ENCODE results near the gene FBXO44. TPM values are rescaled to one million over a fixed set of nuclear protein-coding genes. Genes with fewer than 3 reads are reported as not detected.

Gene FBXO44
- total RNA-seq, 3 donors from 2014 or later, result 14.1 to 32.1 (median 31.3) TPM

- Histone ChIP-seq H3K27ac (no peak overlapping the region), H3K27me3 (peaks cover 0 to 5% of the 10 kb centered on the region in 2 donors), H3K4me3 (no peak overlapping the region), H3K36me3 (no peaks in the 10 kb centered on the region), H3K4me1 (no peaks in the 10 kb centered on the region), H3K9me3 (no peaks in the 10 kb centered on the region)
- no peak for DNase-seq (ENCODE audit: low spot score in 2 of 2)
- intact Hi-C loops (cut with DNase I; ENCODE audit: low total_unique reads), result no loop called here
- TF ChIP-seq POLR2AphosphoS5 (IDR thresholded peaks at IDR 0.05) (no peak), POLR2A (IDR thresholded peaks at IDR 0.05) (no peak)
- TF ChIP-seq, protein P1, sequence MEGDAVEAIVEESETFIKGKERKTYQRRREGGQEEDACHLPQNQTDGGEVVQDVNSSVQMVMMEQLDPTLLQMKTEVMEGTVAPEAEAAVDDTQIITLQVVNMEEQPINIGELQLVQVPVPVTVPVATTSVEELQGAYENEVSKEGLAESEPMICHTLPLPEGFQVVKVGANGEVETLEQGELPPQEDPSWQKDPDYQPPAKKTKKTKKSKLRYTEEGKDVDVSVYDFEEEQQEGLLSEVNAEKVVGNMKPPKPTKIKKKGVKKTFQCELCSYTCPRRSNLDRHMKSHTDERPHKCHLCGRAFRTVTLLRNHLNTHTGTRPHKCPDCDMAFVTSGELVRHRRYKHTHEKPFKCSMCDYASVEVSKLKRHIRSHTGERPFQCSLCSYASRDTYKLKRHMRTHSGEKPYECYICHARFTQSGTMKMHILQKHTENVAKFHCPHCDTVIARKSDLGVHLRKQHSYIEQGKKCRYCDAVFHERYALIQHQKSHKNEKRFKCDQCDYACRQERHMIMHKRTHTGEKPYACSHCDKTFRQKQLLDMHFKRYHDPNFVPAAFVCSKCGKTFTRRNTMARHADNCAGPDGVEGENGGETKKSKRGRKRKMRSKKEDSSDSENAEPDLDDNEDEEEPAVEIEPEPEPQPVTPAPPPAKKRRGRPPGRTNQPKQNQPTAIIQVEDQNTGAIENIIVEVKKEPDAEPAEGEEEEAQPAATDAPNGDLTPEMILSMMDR (IDR thresholded peaks at IDR 0.05), result no peak
Measured at GRCh38 chr1:11617741-11618140, 36.9 kb upstream of the FBXO44 start.

- no peak overlapping the region for H3K4me3 ChIP-seq
- no peaks in the 10 kb centered on the region for H3K36me3 ChIP-seq
- intact Hi-C loops (cut with DNase I; ENCODE audit: low total_unique reads), result no loop called here
- peaks cover 0 to 5% of the 10 kb centered on the region in 2 donors for H3K27me3 ChIP-seq
- TF ChIP-seq POLR2A (IDR thresholded peaks at IDR 0.05) (no peak), POLR2AphosphoS5 (IDR thresholded peaks at IDR 0.05) (no peak)
- TF ChIP-seq, protein P1 (IDR thresholded peaks at IDR 0.05), result no peak
- DNase-seq (ENCODE audit: low spot score in 2 of 2), result no peak
- H3K27ac ChIP-seq, result no peak overlapping the region
- no peaks in the 10 kb centered on the region for H3K4me1 ChIP-seq
- H3K9me3 ChIP-seq, result no peaks in the 10 kb centered on the region
Measured at GRCh38 chr1:11620405-11620804, 34.3 kb upstream of the FBXO44 start.

GRCh38 chr1:11620924-11621323, 33.8 kb upstream of the FBXO44 start:
- intact Hi-C loops (cut with DNase I; ENCODE audit: low total_unique reads), result no loop called here
- no peak for DNase-seq (ENCODE audit: low spot score in 2 of 2)

GRCh38 chr1:11622398-11622797, 32.3 kb upstream of the FBXO44 start:
- Histone ChIP-seq H3K4me1 (no peaks in the 10 kb centered on the region), H3K9me3 (no peaks in the 10 kb centered on the region), H3K36me3 (no peaks in the 10 kb centered on the region), H3K4me3 (no peak overlapping the region), H3K27ac (no peak overlapping the region), H3K27me3 (peaks cover 0 to 11% of the 10 kb centered on the region in 2 donors)
- intact Hi-C loops (cut with DNase I; ENCODE audit: low total_unique reads), result no loop called here
- TF ChIP-seq POLR2A (IDR thresholded peaks at IDR 0.05) (no peak), POLR2AphosphoS5 (IDR thresholded peaks at IDR 0.05) (no peak)
- TF ChIP-seq, protein P1 (IDR thresholded peaks at IDR 0.05), result no peak
- DNase-seq (ENCODE audit: low spot score in 2 of 2), result no peak

More at GRCh38 chr1:11620924-11621323, 33.8 kb upstream of the FBXO44 start:
- no peak overlapping the region for H3K4me3 ChIP-seq
- no peaks in the 10 kb centered on the region for H3K9me3 ChIP-seq
- H3K4me1 ChIP-seq, result no peaks in the 10 kb centered on the region
- H3K36me3 ChIP-seq, result no peaks in the 10 kb centered on the region
- no peak overlapping the region for H3K27ac ChIP-seq
- no peak for TF ChIP-seq POLR2AphosphoS5 (IDR thresholded peaks at IDR 0.05)
- no peak for TF ChIP-seq POLR2A (IDR thresholded peaks at IDR 0.05)
- TF ChIP-seq, protein P1 (IDR thresholded peaks at IDR 0.05), result no peak
- peaks cover 0 to 6% of the 10 kb centered on the region in 2 donors for H3K27me3 ChIP-seq

- intact Hi-C loops (cut with DNase I; ENCODE audit: low total_unique reads), result no loop called here
- TF ChIP-seq, protein P1 (IDR thresholded peaks at IDR 0.05), result no peak
- TF ChIP-seq POLR2A (IDR thresholded peaks at IDR 0.05), result no peak
- no peak for TF ChIP-seq POLR2AphosphoS5 (IDR thresholded peaks at IDR 0.05)
- H3K9me3 ChIP-seq, result no peaks in the 10 kb centered on the region
- no peaks in the 10 kb centered on the region for H3K36me3 ChIP-seq
- DNase-seq (ENCODE audit: low spot score in 2 of 2), result no peak
- H3K27me3 ChIP-seq, result peaks cover 0 to 10% of the 10 kb centered on the region in 2 donors
- H3K4me1 ChIP-seq, result no peaks in the 10 kb centered on the region
- no peak overlapping the region for H3K27ac ChIP-seq
- H3K4me3 ChIP-seq, result no peak overlapping the region
Measured at GRCh38 chr1:11623702-11624101, 31.0 kb upstream of the FBXO44 start.

All from breast epithelium (tissue), 4 donors.